K562 (cell line): Measurements from ENCODE around the gene METTL25B. TPM values are rescaled to one million over a fixed set of nuclear protein-coding genes. Genes with fewer than 3 reads are reported as not detected.

Source experiments
- FUS ChIP-seq: fragments of 200-400 bp; formaldehyde crosslinking; optimal IDR thresholded peaks from 2 replicates; pipeline ENCODE3; 2017; ENCODE audit warnings: low read depth, low read length
- HDAC1 ChIP-seq, 2 experiments: fragments of 450-650 bp; IDR thresholded peaks; 2 replicates each; pipeline ENCODE4 v1.6.1; 2016 to 2017; ENCODE audit warnings: inconsistent platforms in 1 of 2, mild to moderate bottlenecking in 1 of 2, moderate library complexity in 1 of 2
- IRF2 ChIP-seq: sonication (generic); formaldehyde crosslinking; IDR thresholded peaks from 2 replicates; pipeline ENCODE4 v1.8.1; 2022; ENCODE audit warnings: mild to moderate bottlenecking, missing genetic modification reagents
- MNT ChIP-seq, 2 experiments: fragments of 450-650 bp; conservative IDR thresholded peaks; 2 replicates each; pipeline ENCODE4 v1.6.1; 2017; ENCODE audit warnings: mild to moderate bottlenecking in 2 of 2, moderate library complexity in 2 of 2
- POLR2AphosphoS5 ChIP-seq: IDR thresholded peaks from 2 replicates; pipeline ENCODE4 v1.6.1; 2011; ENCODE audit warnings: mild to moderate bottlenecking, low read depth, low read length, moderate library complexity; ENCODE audit not compliant: control insufficient read depth, insufficient read depth
- TBL1XR1 ChIP-seq, 2 experiments: IDR thresholded peaks; 2 replicates each; pipeline ENCODE4 v1.6.1; 2012; ENCODE audit warnings: improper control_type of control experiment in 2 of 2, low read length in 2 of 2, mild to moderate bottlenecking in 1 of 2
- TFAP4 ChIP-seq: sonication (generic); formaldehyde crosslinking; IDR thresholded peaks from 2 replicates; pipeline ENCODE4 v1.8.0; 2022; ENCODE audit warnings: missing genetic modification reagents, mild to moderate bottlenecking, moderate library complexity, borderline replicate concordance
- ZBTB40 ChIP-seq, 2 experiments: fragments of 450-650 bp in 1 of 2; sonication (generic) in 1 of 2; formaldehyde crosslinking in 1 of 2; IDR thresholded peaks; 2 replicates each; pipeline versions ENCODE4 v1.7.1 to v1.9.0; 2016 to 2022; ENCODE audit warnings: inconsistent platforms in 1 of 2, mild to moderate bottlenecking in 1 of 2, missing genetic modification reagents in 1 of 2
- ZNF644 ChIP-seq: fragments of 200-800 bp; sonication (Bioruptor generic); IDR thresholded peaks from 2 replicates; pipeline ENCODE4 v1.6.1; 2016; ENCODE audit warnings: low read depth, missing genetic modification characterization, missing compliant biosample characterization
- ZNF75A ChIP-seq: fragments of 450-650 bp; formaldehyde crosslinking; IDR thresholded peaks from 2 replicates; pipeline ENCODE4 v1.4.0; 2020; ENCODE audit warnings: mild to moderate bottlenecking
- ZNF785 ChIP-seq: fragments of 250-450 bp; sonication (Bioruptor Pico); IDR thresholded peaks from 2 replicates; pipeline ENCODE4 v1.4.0; 2020; ENCODE audit warnings: mild to moderate bottlenecking
- ZSCAN32 ChIP-seq: fragments of 450-650 bp; formaldehyde crosslinking; IDR thresholded peaks from 2 replicates; pipeline ENCODE4 v1.4.0; 2020; ENCODE audit warnings: mild to moderate bottlenecking, moderate library complexity
- polyA plus RNA-seq, 8 experiments: library from polyadenylated mRNA; depleted of rRNA in 4 of 8; stranded (reverse) in 5 of 8; unstranded in 3 of 8; fragments of >200 nt; fragmentation: Nextera tagmentation in 2 of 8; fragmentation: Illumina TruSeq in 1 of 8; extraction: Ambion mirVana in 2 of 8; extraction: Trizol in 1 of 8; gene quantifications; 2 replicates each; pipeline versions ENCODE4 v1.2.1 to v1.2.3, GENCODE V29; 2011 to 2014; ENCODE audit warnings: inconsistent platforms in 1 of 8, missing spikeins in 1 of 8
- total RNA-seq, 7 experiments: library from RNA; depleted of rRNA in 6 of 7; stranded (reverse); fragments of >200 nt in 6 of 7; fragmentation: Illumina TruSeq in 2 of 7; extraction: Trizol in 2 of 7; gene quantifications; 2 replicates each; pipeline versions ENCODE4 v1.2.1 to v1.2.3, GENCODE V29; 2011 to 2021; ENCODE audit warnings: low replicate concordance in 1 of 7
- TF ChIP-seq, protein P1 (sequence below): fragments of 200-800 bp; sonication (Bioruptor generic); IDR thresholded peaks from 2 replicates; pipeline ENCODE4 v1.6.1; 2017; ENCODE audit warnings: missing genetic modification characterization, missing compliant biosample characterization

The METTL25B gene
- total and polyA plus RNA-seq, 9 of the 15 experiments (the other 6 are each of a cell fraction or from before 2014, with no cell fraction given), result 7.7 to 48.3 (median 33.1) TPM

GRCh38 chr1:156748670-156749418 is 20.6 kb downstream of the METTL25B start (continued):
- peak; percentile 35 to 49; a peak in 2 of 4 replicates for TF ChIP-seq MNT (conservative IDR thresholded peaks at IDR 0.05)
- TF ChIP-seq ZSCAN32 (CRISPR knock-in tag), result no peak
- TF ChIP-seq ZNF75A (CRISPR knock-in tag), result no peak
- TF ChIP-seq ZBTB40 (IDR thresholded peaks at IDR 0.05), result peak; percentile 72
- no peak for TF ChIP-seq ZBTB40 (CRISPR knock-in tag; IDR thresholded peaks at IDR 0.05)
- TF ChIP-seq, protein P1, sequence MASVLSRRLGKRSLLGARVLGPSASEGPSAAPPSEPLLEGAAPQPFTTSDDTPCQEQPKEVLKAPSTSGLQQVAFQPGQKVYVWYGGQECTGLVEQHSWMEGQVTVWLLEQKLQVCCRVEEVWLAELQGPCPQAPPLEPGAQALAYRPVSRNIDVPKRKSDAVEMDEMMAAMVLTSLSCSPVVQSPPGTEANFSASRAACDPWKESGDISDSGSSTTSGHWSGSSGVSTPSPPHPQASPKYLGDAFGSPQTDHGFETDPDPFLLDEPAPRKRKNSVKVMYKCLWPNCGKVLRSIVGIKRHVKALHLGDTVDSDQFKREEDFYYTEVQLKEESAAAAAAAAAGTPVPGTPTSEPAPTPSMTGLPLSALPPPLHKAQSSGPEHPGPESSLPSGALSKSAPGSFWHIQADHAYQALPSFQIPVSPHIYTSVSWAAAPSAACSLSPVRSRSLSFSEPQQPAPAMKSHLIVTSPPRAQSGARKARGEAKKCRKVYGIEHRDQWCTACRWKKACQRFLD, result 0 out of 2 replicates have a peak, but pooled peaks have one; percentile 31
- TF ChIP-seq POLR2AphosphoS5, result no peak
- no peak for TF ChIP-seq IRF2 (CRISPR knock-in tag)
- no peak for TF ChIP-seq ZNF644 (tag)
- TF ChIP-seq HDAC1 (IDR thresholded peaks at IDR 0.05), result 0 out of 4 replicates have a peak, but pooled peaks of 1 of the 2 experiments have one; percentile 29
- TF ChIP-seq ZNF785 (CRISPR knock-in tag), result no peak
- no peak for TF ChIP-seq FUS
- TF ChIP-seq TFAP4, result 0 out of 2 replicates have a peak, but pooled peaks have one; percentile 10
- no peak for TF ChIP-seq TBL1XR1 (IDR thresholded peaks at IDR 0.05; ENCODE audit: low read length in 2 of 2)
